Aorta (tissue), 5 donors: Measurements from ENCODE around the gene PDK4. TPM values are rescaled to one million over a fixed set of nuclear protein-coding genes. Genes with fewer than 3 reads are reported as not detected.
"Not testable (repeated sequence)": the region's sequence is repeated elsewhere in the genome, so short reads cannot be mapped to it uniquely, and the experiment has no call there.

Experiments
- ATAC-seq: fragments of 200-7000 bp; cut with Tn5 transposase; one replicate; pipeline ENCODE4 v1.9.1; 2022; ENCODE audit warnings: moderate library complexity; ENCODE audit not compliant: low FRiP score
- DNase-seq, 2 donors: peaks; one replicate each; pipeline ENCODE4 v3.0.0-alpha.2; 2020
- H3K27ac ChIP-seq, 2 donors: one replicate each; pipeline ENCODE4 v1.5.1; 2013; ENCODE audit warnings: low read length in 2 of 2, mild to moderate bottlenecking in 2 of 2, moderate library complexity in 2 of 2, control low read depth in 1 of 2, inconsistent platforms in 1 of 2, low read depth in 1 of 2
- H3K27me3 ChIP-seq, 2 donors: one replicate each; pipeline ENCODE4 v1.6.1; 2013; ENCODE audit warnings: control low read depth in 1 of 2, low read length in 1 of 2, mild to moderate bottlenecking in 1 of 2, moderate library complexity in 1 of 2; ENCODE audit not compliant: insufficient read depth in 2 of 2, control insufficient read depth in 1 of 2
- H3K36me3 ChIP-seq, 2 donors: one replicate each; pipeline ENCODE4 v1.6.1; 2013; ENCODE audit warnings: control low read depth in 1 of 2, low read length in 1 of 2, mild to moderate bottlenecking in 1 of 2; ENCODE audit not compliant: insufficient read depth in 2 of 2, control insufficient read depth in 1 of 2
- H3K4me1 ChIP-seq, 2 donors: one replicate each; pipeline ENCODE4 v1.6.1; 2013; ENCODE audit warnings: low read length in 2 of 2, control low read depth in 1 of 2, mild to moderate bottlenecking in 1 of 2, moderate library complexity in 1 of 2; ENCODE audit not compliant: insufficient read depth in 2 of 2, control insufficient read depth in 1 of 2
- H3K4me3 ChIP-seq, 2 donors: one replicate each; pipeline ENCODE4 v1.5.1; 2013; ENCODE audit warnings: low read length in 2 of 2, control low read depth in 1 of 2, mild to moderate bottlenecking in 1 of 2
- H3K9me3 ChIP-seq: one replicate; pipeline ENCODE4 v1.6.1; 2013; ENCODE audit warnings: mild to moderate bottlenecking, low read length; ENCODE audit not compliant: control insufficient read depth
- WGBS, 2 donors: extraction: QIAGEN DNeasy Blood & Tissue Kit; methylation state at CpG; one replicate each; pipeline ENCODE4 v1.1.7; 2013; 5-methylcytosine and 5-hydroxymethylcytosine counted together
- intact Hi-C, 2 donors: fragments of 100-400 bp; cut with DNase I; formaldehyde crosslinking; loops; one replicate each; pipeline versions ENCODE4 v1.14.2 to v1.15.0; 2022
- polyA plus RNA-seq, 2 donors: library from polyadenylated mRNA; stranded (reverse); fragments of 200-250 nt; gene quantifications; one replicate each; pipeline ENCODE4 v1.2.3, GENCODE V29; 2013
- total RNA-seq, 2 donors: library from RNA; stranded (reverse); fragmentation: NEBNext Ultra II Directional; extraction: Animal tissue kit (Norgen Biotek cat#: 25700); gene quantifications; one replicate each; pipeline ENCODE4 v1.2.1, GENCODE V29; 2021
- donor health status: healthy with polysubstance abuse.
- donor health status: Bipolar disorder and iron deficiency.
- donor health status: DM: no; HTN: no; CAD: no.
- donor health status: DM: no; HTN: no; CAD: no.
- donor health status: DM: yes; HTN: yes; CAD: no.

PDK4 gene
- total and polyA plus RNA-seq, 4 donors = 34.1 to 294 (median 117) TPM

DNA sequence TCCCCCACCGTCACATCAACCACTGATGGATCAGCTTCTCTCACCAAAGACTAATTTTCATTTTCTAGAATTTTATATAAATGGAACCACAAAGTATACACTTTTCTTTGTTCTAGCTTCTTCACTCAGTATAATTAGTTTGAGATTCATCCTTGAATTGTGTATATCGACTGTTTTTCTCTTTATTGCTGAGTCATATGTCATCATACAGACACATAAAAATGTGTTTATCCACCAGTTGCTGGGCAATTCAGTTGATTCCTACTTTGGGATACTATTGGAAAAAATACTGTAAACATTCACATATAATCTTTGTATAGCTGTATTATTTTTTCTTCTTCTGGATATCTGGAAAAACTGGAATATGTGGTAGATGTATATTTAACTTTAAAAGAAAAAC, 26.6 kb downstream of the PDK4 start:
- Histone ChIP-seq H3K27ac (no peak overlapping the region), H3K36me3 (no peaks in the 10 kb centered on the region), H3K4me3 (no peak overlapping the region), H3K9me3 (no peaks in the 10 kb centered on the region), H3K27me3 (no peaks in the 10 kb centered on the region), H3K4me1 (no peaks in the 10 kb centered on the region)
- ATAC-seq (no peak), DNase-seq (no peak)
- WGBS, 2 donors = 82 to 84% methylated on average over 2 of the region's 2 CpGs
- intact Hi-C loops = no loop called here

DNA sequence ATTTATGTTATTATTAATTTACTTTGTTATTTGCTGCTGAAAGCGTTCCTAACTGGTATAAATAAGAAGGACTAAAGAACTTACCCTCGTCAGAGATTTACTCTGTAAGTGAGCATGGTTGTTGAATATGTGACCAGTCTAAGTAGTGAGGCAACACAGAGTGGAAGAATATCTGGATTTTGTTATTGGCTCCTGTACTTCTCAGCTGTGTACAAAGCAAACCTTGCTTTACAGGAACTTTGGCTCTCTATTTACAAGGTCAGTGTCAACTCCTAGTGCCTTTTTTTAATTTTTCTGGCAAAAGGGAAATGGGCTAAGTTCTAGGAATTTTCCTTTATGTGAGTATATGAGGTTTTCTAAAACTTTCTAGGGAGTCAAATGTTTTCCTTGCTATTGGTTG, 35.6 kb downstream of the PDK4 start:
- ATAC-seq (no peak), DNase-seq (no peak)
- Histone ChIP-seq H3K27ac (no peak overlapping the region), H3K27me3 (no peaks in the 10 kb centered on the region), H3K9me3 (no peaks in the 10 kb centered on the region), H3K36me3 (no peaks in the 10 kb centered on the region), H3K4me1 (no peaks in the 10 kb centered on the region), H3K4me3 (no peak overlapping the region)
- intact Hi-C loops = no loop called here
- WGBS, 2 donors = 79 to 81% methylated on average over 2 of the region's 2 CpGs

DNA sequence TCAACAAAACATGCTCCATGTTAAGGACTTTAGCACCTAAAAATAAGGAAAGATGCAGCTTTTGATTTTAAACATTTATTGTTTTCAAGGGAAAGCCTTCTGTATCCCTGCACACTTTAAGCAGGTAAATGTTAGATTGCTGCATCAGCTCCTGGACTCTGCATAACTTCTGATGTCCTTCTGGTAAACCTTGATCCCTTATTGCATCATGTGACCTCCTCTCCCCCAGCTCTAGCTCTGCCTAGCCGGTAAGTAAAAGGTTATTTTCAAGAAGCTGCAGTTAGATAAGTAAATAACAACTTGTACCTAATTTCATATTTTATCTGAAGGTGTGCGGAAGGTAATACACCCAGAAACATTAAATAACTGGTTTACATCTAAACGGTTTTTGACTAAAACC, 37.5 kb downstream of the PDK4 start:
- no peaks in the 10 kb centered on the region for H3K36me3 ChIP-seq
- no peak for DNase-seq
- H3K27me3 ChIP-seq = no peaks in the 10 kb centered on the region
- 74 to 78% methylated on average over 3 of the region's 3 CpGs for WGBS, 2 donors
- H3K9me3 ChIP-seq = no peaks in the 10 kb centered on the region
- no peak overlapping the region for H3K4me3 ChIP-seq
- H3K27ac ChIP-seq = no peak overlapping the region
- ATAC-seq = no peak
- no peaks in the 10 kb centered on the region for H3K4me1 ChIP-seq
- intact Hi-C loops = no loop called here

- 91 to 93% methylated on average over 2 of the region's 2 CpGs for WGBS, 2 donors
- intact Hi-C loops = no loop called here
- no peak overlapping the region for H3K27ac ChIP-seq
- no peaks in the 10 kb centered on the region for H3K4me1 ChIP-seq
- no peaks in the 10 kb centered on the region for H3K36me3 ChIP-seq
- DNase-seq (no peak), ATAC-seq (no peak)
- H3K9me3 ChIP-seq = no peaks in the 10 kb centered on the region
- no peaks in the 10 kb centered on the region for H3K27me3 ChIP-seq
- H3K4me3 ChIP-seq = no peak overlapping the region
Observed at GRCh38 chr7:95556777-95557176, 39.5 kb downstream of the PDK4 start.

DNA sequence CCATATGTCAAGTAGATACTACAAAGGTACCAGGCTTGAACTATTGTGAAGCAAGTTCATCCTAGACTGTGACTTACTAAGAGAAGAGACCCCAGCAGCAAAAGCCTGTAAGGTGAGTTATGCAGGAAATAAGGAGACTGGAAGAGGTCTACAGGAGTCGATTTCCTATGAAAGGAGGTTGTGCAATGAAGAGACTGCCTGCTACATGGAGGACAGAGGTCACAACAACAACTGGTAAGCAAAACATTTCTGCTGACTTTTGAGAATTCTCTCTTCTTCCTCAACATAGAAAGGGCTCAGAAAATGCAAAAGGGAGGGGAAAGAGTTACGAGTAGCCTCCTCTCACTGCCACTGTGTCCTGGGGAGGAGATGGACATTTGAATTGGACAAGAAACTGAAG, 42.4 kb downstream of the PDK4 start:
- Histone ChIP-seq H3K4me1 (no peaks in the 10 kb centered on the region), H3K9me3 (no peaks in the 10 kb centered on the region), H3K27ac (no peak overlapping the region), H3K4me3 (no peak overlapping the region), H3K27me3 (no peaks in the 10 kb centered on the region), H3K36me3 (no peaks in the 10 kb centered on the region)
- no peak for ATAC-seq
- intact Hi-C loops = no loop called here
- 69 to 74% methylated on average over 2 of the region's 2 CpGs for WGBS, 2 donors
- no peak for DNase-seq

DNA sequence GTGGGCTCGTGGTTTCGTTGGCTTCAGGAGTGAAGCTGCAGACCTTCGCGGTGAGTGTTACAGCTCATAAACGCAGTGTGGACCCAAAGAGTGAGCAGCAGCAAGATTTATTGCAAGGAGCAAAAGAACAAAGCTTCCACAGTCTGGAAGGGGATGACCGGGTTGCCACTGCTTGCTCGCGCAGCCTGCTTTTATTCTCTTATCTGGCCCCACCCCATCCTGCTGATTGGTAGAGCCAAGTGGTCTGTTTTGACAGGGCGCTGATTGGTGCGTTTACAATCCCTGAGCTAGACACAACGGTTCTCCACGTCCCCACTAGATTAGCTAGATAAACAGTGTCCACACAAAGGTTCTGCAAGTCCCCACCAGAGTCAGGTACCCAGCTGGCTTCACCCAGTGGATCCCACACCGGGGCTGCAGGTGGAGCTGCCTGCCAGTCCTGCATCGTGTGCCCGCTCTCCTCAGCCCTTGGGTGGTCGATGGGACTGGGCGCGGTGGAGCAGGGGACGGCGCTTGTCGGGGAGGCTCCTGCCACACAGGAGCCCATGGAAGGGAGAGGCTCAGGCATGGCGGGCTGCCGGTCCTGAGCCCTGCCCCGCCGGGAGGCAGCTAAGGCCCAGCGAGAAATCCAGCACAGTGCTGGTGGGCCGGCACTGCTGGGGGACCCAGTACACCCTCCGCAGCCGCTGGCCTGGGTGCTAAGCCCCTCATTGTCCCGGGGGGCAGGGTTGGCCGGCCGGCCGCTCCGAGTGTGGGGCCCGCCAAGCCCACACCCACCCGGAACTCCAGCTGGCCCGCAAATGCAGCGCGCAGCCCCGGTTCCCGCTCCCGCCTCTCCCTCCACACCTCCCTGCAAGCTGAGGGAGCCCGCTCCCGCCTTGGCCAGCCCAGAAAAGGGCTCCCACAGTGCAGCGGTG, 44.0 kb downstream of the PDK4 start:
- intact Hi-C loops, H3K36me3 ChIP-seq, ATAC-seq, H3K4me1 ChIP-seq, H3K9me3 ChIP-seq, H3K27ac ChIP-seq, DNase-seq, H3K4me3 ChIP-seq, H3K27me3 ChIP-seq: not testable (repeated sequence)
- whole genome bisulfite sequencing, 2 donors = 81 to 93% methylated on average over 36 to 40 of the region's 45 CpGs

DNA sequence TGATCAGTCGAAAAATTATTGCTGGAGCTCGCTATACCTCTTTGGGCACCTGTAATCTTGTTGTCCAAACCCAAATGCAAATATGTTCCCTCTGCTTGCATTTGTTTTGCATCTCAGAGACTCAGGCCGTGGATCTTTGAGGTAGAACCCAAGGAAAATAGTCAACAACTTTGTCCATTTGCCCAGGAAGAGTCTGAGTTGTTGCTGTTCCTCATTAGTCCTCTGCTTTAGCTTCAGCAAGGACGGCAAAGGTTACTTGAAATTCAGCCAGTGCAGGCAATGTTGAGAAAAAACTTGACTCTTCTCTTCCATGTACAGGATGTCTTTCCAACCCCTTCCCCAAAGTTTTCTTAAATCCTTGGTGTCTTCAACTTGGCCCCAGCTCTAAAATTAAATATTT, 45.8 kb downstream of the PDK4 start:
- 51 to 69% methylated on average over 4 of the region's 4 CpGs for WGBS, 2 donors
- H3K4me3 ChIP-seq = no peak overlapping the region
- no peak for ATAC-seq
- peak overlapping the region; percentile 43 to 99 for H3K27ac ChIP-seq
- no peak for DNase-seq
- H3K4me1 ChIP-seq = peaks cover 2 to 4% of the 10 kb centered on the region in 2 donors
- no peaks in the 10 kb centered on the region for H3K27me3 ChIP-seq
- H3K36me3 ChIP-seq = no peaks in the 10 kb centered on the region
- intact Hi-C loops = loop anchor here in 1 of 2 donors (1.0 kb wide), 1 partner anchor 46 kb away; the partner anchor contains the start of gene PDK4
- H3K9me3 ChIP-seq = no peaks in the 10 kb centered on the region

DNA sequence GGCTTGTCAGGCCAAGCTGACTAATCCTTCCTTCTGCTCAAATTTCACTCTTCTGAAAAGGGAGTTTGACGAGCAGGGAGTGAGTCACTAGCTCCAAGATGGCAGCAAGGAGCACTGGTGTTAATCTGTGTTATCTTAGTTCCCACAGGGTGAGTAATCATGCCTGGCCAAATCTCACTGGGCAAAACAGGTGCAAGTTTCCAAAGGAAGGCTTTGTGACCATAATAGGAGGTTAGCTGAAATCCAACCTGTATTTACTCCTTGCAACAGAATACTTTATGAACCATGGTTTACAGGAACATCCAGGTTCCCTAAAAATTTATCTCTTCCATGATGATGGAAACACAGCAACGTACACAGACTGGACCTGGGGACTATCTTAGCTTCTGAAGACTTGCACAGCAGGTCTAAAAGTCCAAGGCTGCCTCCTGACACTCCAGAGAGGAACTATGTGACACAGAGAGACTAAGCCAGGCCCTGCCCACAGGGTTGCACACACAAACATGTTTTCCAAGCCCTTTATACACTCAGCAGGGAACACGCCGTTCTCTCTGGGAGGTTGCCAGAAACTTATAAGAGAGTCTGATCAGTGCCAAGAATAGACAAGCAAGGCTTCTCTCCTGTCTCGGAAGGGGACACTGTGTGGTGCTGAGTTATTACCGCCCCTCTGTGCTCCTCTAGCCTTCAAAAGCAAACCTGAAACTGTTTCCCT, 46.3 kb downstream of the PDK4 start:
- Histone ChIP-seq H3K27ac (peak overlapping the region; percentile 81 to 99), H3K27me3 (no peaks in the 10 kb centered on the region), H3K4me3 (no peak overlapping the region), H3K4me1 (peaks cover 2 to 4% of the 10 kb centered on the region in 2 donors), H3K36me3 (no peaks in the 10 kb centered on the region), H3K9me3 (no peaks in the 10 kb centered on the region)
- 8 to 22% methylated on average over 6 of the region's 6 CpGs for WGBS, 2 donors
- peak; percentile 95 for ATAC-seq
- intact Hi-C loops = loop anchor here (1.0 to 5.0 kb wide), 2 partner anchors 46 to 47 kb away; partner anchors contain the start of gene PDK4 (in 2 of the 2)
- DNase-seq = peak; percentile 84 to 87
